ENCODE measurements around the gene LRTM2. TPM values are rescaled to one million over a fixed set of nuclear protein-coding genes. Genes with fewer than 3 reads are reported as not detected.

The LRTM2 gene
- total RNA-seq, 1 donor from 2014 or later = not detected

DNA sequence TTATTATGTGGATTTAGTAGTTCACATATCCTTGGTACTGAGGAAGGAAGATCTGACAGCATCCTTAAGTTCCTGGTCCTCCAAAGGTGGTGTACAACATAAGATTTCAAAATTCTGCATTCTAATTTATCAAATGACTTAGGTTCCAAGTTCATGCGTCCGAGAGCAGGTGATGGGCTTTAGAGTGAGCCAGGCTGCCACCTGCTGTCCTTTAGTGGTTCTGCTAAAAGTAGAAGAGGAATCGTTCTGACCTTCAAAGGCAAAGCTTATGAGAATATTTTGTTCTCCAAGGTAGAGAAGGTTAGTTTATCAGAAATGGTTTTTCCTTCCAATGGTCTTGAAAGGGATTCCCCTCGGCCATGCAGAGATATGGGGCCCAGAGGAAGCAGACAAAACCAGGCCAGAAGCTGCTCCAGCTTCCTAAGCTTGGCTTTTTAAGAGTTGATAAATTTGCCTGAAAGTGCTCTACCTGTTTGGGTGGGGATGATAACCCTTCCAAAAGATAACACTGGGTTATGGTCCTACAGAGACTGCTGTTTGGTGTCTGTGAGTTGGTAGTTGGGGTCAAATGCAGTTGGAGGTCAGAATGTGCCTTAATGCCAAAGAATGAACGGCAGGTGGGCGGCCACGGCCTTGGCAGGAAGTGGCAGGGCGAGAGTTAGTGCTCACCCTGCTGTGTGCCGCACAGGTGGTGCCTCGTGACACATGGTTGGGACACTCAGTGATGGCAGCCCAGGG is 29.1 kb upstream of the LRTM2 start:
- H3K27me3 Mint-ChIP-seq = no peaks in the 10 kb centered on the region
- POLR2A ChIA-PET = interaction anchor here (1.7 to 2.6 kb wide), 2 partner anchors 138 to 149 kb away, joined by 3 to 15 read pairs; no protein-coding TSS in a partner anchor

DNA sequence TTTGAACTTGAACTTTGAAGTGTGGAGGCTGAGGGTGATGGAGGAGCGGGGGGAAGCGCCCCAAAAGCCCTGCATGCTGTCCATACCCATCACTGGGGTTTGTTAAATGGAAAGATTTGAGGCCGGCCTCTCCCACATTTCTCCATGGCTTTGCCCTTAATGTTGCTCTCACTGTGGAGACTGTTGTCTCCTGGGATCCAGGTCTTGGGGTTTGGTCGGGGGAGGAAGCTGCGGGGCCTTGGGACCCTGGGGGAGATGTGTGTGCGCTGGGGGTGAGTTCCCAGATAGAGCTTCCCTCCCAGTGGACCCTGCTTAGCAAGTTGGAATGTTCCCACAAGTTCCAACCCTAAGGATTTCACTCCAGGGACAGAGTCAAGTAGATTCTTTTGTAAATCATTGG is 28.0 kb upstream of the LRTM2 start:
- no peak overlapping the region for H3K27ac Mint-ChIP-seq

More for the DNA sequence above, 29.1 kb upstream of the LRTM2 start:
- Mint-ChIP-seq H3K9me3 (no peaks in the 10 kb centered on the region), H3K4me1 (peaks cover 18% of the 10 kb centered on the region), H3K27ac (peak overlapping the region; percentile 65), H3K36me3 (ENCODE audit: low read depth) (peaks cover 15% of the 10 kb centered on the region), H3K4me3 (no peak overlapping the region)
- TF ChIP-seq, protein P1, sequence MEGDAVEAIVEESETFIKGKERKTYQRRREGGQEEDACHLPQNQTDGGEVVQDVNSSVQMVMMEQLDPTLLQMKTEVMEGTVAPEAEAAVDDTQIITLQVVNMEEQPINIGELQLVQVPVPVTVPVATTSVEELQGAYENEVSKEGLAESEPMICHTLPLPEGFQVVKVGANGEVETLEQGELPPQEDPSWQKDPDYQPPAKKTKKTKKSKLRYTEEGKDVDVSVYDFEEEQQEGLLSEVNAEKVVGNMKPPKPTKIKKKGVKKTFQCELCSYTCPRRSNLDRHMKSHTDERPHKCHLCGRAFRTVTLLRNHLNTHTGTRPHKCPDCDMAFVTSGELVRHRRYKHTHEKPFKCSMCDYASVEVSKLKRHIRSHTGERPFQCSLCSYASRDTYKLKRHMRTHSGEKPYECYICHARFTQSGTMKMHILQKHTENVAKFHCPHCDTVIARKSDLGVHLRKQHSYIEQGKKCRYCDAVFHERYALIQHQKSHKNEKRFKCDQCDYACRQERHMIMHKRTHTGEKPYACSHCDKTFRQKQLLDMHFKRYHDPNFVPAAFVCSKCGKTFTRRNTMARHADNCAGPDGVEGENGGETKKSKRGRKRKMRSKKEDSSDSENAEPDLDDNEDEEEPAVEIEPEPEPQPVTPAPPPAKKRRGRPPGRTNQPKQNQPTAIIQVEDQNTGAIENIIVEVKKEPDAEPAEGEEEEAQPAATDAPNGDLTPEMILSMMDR (IDR thresholded peaks at IDR 0.05) = no peak
- ATAC-seq (ENCODE audit: low read depth) = peak; percentile 28
- no peak for DNase-seq
- intact Hi-C loops (cut with micrococcal nuclease) = loop anchor here (1.0 kb wide), 4 partner anchors 139 to 673 kb away; no protein-coding TSS in a partner anchor
- CTCF ChIA-PET = interaction anchor here (0.6 to 9.1 kb wide), 26 partner anchors 9 to 673 kb away, joined by 3 to 257 read pairs (median 4); partner anchors contain the start of gene ADIPOR2

DNA sequence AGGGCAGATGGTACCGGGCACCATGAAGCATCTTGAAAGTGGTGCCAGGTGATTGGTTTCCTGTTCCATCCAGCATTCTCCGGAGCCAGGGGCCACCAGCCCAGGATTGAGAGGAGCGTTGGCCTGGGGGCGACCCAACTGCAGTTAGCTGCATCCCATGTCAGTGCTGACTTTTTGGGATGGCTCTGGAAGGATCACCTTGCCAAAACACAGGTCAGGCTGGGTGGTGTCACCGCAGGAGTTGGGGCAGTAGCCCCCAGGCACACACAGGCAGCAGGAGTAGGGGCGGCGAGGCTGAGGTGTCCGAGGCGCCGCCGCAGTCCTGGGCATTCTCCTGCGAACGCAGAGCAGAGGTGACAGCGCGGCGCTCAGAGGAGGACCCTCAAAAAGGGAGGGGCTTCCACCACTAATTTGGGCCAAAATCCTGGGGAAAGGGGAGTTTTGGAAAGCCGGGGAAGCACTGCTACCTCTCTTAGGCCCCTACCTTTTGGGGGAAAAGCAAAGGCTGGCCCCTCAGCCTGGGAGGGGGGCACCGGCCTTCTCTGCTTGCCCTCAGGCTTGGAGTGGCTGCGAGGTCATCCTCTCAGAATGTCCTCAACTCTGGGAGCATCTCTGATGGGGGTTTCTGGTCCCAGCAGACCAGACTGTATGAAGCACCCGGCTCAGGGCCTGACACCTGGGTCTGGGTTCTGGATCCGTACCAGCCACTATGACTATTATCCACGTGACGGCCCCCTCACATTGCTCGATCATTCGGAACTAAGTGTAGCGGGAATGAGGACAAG is 26.7 kb upstream of the LRTM2 start:
- ChIA-PET POLR2A (no interaction called here), CTCF (interaction anchor here (3.5 to 10.4 kb wide), 4 partner anchors 141 to 159 kb away, joined by 57 to 257 read pairs (median 134); no protein-coding TSS in a partner anchor)
- Mint-ChIP-seq H3K27ac (no peak overlapping the region), H3K9me3 (no peaks in the 10 kb centered on the region), H3K4me1 (peaks cover 19% of the 10 kb centered on the region), H3K27me3 (no peaks in the 10 kb centered on the region), H3K36me3 (ENCODE audit: low read depth) (no peaks in the 10 kb centered on the region), H3K4me3 (no peak overlapping the region)
- intact Hi-C loops (cut with micrococcal nuclease) = no loop called here
- ATAC-seq (ENCODE audit: low read depth) = no peak
- TF ChIP-seq, protein P1 (IDR thresholded peaks at IDR 0.05) = no peak
- DNase-seq = no peak

More for the DNA sequence above, 28.0 kb upstream of the LRTM2 start:
- TF ChIP-seq, protein P1 (IDR thresholded peaks at IDR 0.05) = no peak
- DNase-seq (no peak), ATAC-seq (ENCODE audit: low read depth) (no peak)
- Mint-ChIP-seq H3K9me3 (no peaks in the 10 kb centered on the region), H3K36me3 (ENCODE audit: low read depth) (peaks cover 7% of the 10 kb centered on the region), H3K4me1 (peaks cover 19% of the 10 kb centered on the region), H3K27me3 (no peaks in the 10 kb centered on the region), H3K4me3 (no peak overlapping the region)
- POLR2A ChIA-PET = interaction anchor here (1.7 to 2.6 kb wide), 2 partner anchors 139 to 148 kb away, joined by 3 to 15 read pairs; no protein-coding TSS in a partner anchor
- intact Hi-C loops (cut with micrococcal nuclease) = no loop called here
- CTCF ChIA-PET = interaction anchor here (2.1 to 9.1 kb wide), 6 partner anchors 100 to 674 kb away, joined by 5 to 257 read pairs (median 41); no protein-coding TSS in a partner anchor

DNA sequence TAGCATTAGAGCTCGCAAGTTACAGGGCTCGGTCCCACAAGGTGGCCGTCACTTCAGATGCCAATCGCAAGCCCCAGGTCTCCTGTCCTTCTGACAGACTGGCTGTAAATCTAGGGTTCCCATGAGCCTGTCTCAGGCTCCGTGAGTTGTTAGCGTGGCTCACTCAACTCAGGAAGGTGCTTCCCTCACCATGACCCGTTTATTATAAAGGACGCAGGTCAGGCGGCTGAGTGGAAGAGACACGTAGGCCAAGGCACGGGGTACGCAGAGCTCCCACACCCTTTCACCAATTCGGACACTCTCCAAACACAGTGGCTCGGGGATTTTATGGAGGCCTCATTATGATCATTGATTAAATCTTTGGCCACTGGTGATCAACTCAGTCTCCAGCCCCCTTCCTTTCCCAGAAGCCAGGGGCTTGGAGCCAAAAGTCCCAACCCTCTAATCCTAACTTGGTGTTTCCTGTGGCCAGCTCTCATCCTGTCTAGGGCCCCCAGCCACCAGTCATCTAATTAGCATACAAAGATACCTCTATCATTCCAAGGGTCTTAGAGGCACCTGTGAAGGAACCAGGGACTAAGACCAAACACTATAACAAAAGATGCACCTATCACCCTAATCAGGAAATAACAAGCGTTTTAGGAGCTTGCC is 25.8 kb upstream of the LRTM2 start:
- ChIA-PET POLR2A (interaction anchor here (3.2 kb wide), 1 partner anchor 144 kb away, joined by 48 read pairs; no protein-coding TSS in a partner anchor), CTCF (interaction anchor here (9.1 to 10.4 kb wide), 2 partner anchors 142 to 146 kb away, joined by 205 to 257 read pairs; no protein-coding TSS in a partner anchor)
- Mint-ChIP-seq H3K9me3 (no peaks in the 10 kb centered on the region), H3K27me3 (no peaks in the 10 kb centered on the region), H3K4me3 (no peak overlapping the region), H3K36me3 (ENCODE audit: low read depth) (no peaks in the 10 kb centered on the region), H3K4me1 (peaks cover 21% of the 10 kb centered on the region), H3K27ac (no peak overlapping the region)
- TF ChIP-seq, protein P1 (IDR thresholded peaks at IDR 0.05) = no peak
- ATAC-seq (ENCODE audit: low read depth) = no peak
- intact Hi-C loops (cut with micrococcal nuclease) = loop anchor here (5.0 kb wide), 1 partner anchor 988 kb away; no protein-coding TSS in a partner anchor
- DNase-seq = no peak

All from activated B cell treated with CpG ODN at 0.5 μM for 24 hours (primary cell).